Osteoblast (primary cell): ENCODE results near the gene KIF13A. TPM values are rescaled to one million over a fixed set of nuclear protein-coding genes. Genes with fewer than 3 reads are reported as not detected.

Experiments
- DNase-seq: peaks from one replicate; pipeline ENCODE4 v3.0.0; 2011; ENCODE audit warnings: low spot score, mixed read lengths; ENCODE audit not compliant: insufficient read length; ENCODE audit errors: missing footprints
- H2AFZ ChIP-seq: 2 replicates; pipeline ENCODE4 v1.6.0; 2011; ENCODE audit warnings: mild to moderate bottlenecking, low read length
- H3K27ac ChIP-seq: 2 replicates; pipeline ENCODE4 v1.5.1; 2011; ENCODE audit warnings: mild to moderate bottlenecking, low read depth, low read length, moderate library complexity
- H3K27me3 ChIP-seq: 2 replicates; pipeline ENCODE4 v1.6.0; 2012; ENCODE audit warnings: mild to moderate bottlenecking, control low read depth, inconsistent platforms, low read length, moderate library complexity; ENCODE audit not compliant: insufficient read depth
- H3K36me3 ChIP-seq: 2 replicates; pipeline ENCODE4 v1.5.1; 2011; ENCODE audit warnings: mild to moderate bottlenecking, low read length, control low read depth, moderate library complexity; ENCODE audit not compliant: insufficient read depth
- H3K4me1 ChIP-seq: 2 replicates; pipeline ENCODE4 v1.5.1; 2011; ENCODE audit warnings: mild to moderate bottlenecking, low read length, control low read depth, moderate library complexity; ENCODE audit not compliant: insufficient read depth
- H3K4me2 ChIP-seq: 2 replicates; pipeline ENCODE4 v1.6.0; 2011; ENCODE audit warnings: mild to moderate bottlenecking, low read length; ENCODE audit not compliant: insufficient read depth
- H3K4me3 ChIP-seq: fragments of 200-600 bp; sonication (generic); 3 replicates; pipeline ENCODE4 v1.5.1; 2012; ENCODE audit warnings: mild to moderate bottlenecking, low read length, inconsistent platforms; ENCODE audit not compliant: insufficient read depth
- H3K79me2 ChIP-seq: 2 replicates; pipeline ENCODE4 v1.6.0; 2012; ENCODE audit warnings: mild to moderate bottlenecking, low read length, control low read depth, inconsistent platforms; ENCODE audit not compliant: insufficient read depth
- H3K9me3 ChIP-seq: 2 replicates; pipeline ENCODE4 v1.5.1; 2011; ENCODE audit warnings: low read depth, low read length, control low read depth
- H4K20me1 ChIP-seq: 2 replicates; pipeline ENCODE4 v1.6.0; 2012; ENCODE audit warnings: mild to moderate bottlenecking, low read length, control low read depth; ENCODE audit not compliant: insufficient read depth
- CTCF ChIP-seq: IDR thresholded peaks from 2 replicates; pipeline ENCODE4 v1.5.1; 2011; ENCODE audit warnings: mild to moderate bottlenecking, low read depth, low read length, moderate library complexity; ENCODE audit errors: extremely low read depth
- total RNA-seq: library from RNA; depleted of rRNA; stranded (reverse); fragments of >200 nt; gene quantifications from 2 replicates; pipeline ENCODE4 v1.2.3, GENCODE V29; 2012

The KIF13A gene
- total RNA-seq, 1 donor, result 61.5 TPM

- Histone ChIP-seq H3K79me2 (peaks cover 60% of the 10 kb centered on the region), H3K4me3 (no peak overlapping the region), H3K27ac (no peak overlapping the region), H3K4me2 (no peak overlapping the region), H2AFZ (no peak overlapping the region), H3K27me3 (no peaks in the 10 kb centered on the region), H3K9me3 (no peaks in the 10 kb centered on the region), H4K20me1 (no peaks in the 10 kb centered on the region), H3K4me1 (peaks cover 35% of the 10 kb centered on the region), H3K36me3 (no peaks in the 10 kb centered on the region)
- DNase-seq, result no peak
- no peak for TF ChIP-seq CTCF
Measured at GRCh38 chr6:17902974-17903373, 84.5 kb downstream of the KIF13A start.

- H4K20me1 ChIP-seq, result no peaks in the 10 kb centered on the region
- no peak overlapping the region for H3K27ac ChIP-seq
- TF ChIP-seq CTCF, result no peak
- H2AFZ ChIP-seq, result no peak overlapping the region
- no peak for DNase-seq
- H3K79me2 ChIP-seq, result peaks cover 61% of the 10 kb centered on the region
- no peak overlapping the region for H3K4me2 ChIP-seq
- peaks cover 2% of the 10 kb centered on the region for H3K36me3 ChIP-seq
- no peak overlapping the region for H3K4me3 ChIP-seq
- no peaks in the 10 kb centered on the region for H3K27me3 ChIP-seq
- H3K4me1 ChIP-seq, result peaks cover 20% of the 10 kb centered on the region
- H3K9me3 ChIP-seq, result no peaks in the 10 kb centered on the region
Measured at GRCh38 chr6:17901493-17901892, 85.9 kb downstream of the KIF13A start.

- H3K4me1 ChIP-seq, result peaks cover 9% of the 10 kb centered on the region
- H4K20me1 ChIP-seq, result no peaks in the 10 kb centered on the region
- H3K4me2 ChIP-seq, result no peak overlapping the region
- H3K27ac ChIP-seq, result no peak overlapping the region
- H3K27me3 ChIP-seq, result no peaks in the 10 kb centered on the region
- H3K4me3 ChIP-seq, result no peak overlapping the region
- peaks cover 60% of the 10 kb centered on the region for H3K79me2 ChIP-seq
- H3K9me3 ChIP-seq, result peaks cover 7% of the 10 kb centered on the region
- DNase-seq, result no peak
- TF ChIP-seq CTCF, result no peak
- peaks cover 15% of the 10 kb centered on the region for H3K36me3 ChIP-seq
- no peak overlapping the region for H2AFZ ChIP-seq
Measured at GRCh38 chr6:17900011-17900410, 87.4 kb downstream of the KIF13A start.

GRCh38 chr6:17899491-17899890 is 87.9 kb downstream of the KIF13A start:
- Histone ChIP-seq H3K36me3 (peaks cover 19% of the 10 kb centered on the region), H3K9me3 (peaks cover 9% of the 10 kb centered on the region), H3K27me3 (no peaks in the 10 kb centered on the region), H3K4me3 (no peak overlapping the region), H3K27ac (no peak overlapping the region), H3K4me2 (no peak overlapping the region), H2AFZ (no peak overlapping the region), H3K4me1 (peaks cover 4% of the 10 kb centered on the region), H3K79me2 (peaks cover 57% of the 10 kb centered on the region), H4K20me1 (no peaks in the 10 kb centered on the region)
- no peak for DNase-seq
- no peak for TF ChIP-seq CTCF
